SJSA1 (cell line): ENCODE data around the gene NEURL1. TPM values are rescaled to one million over a fixed set of nuclear protein-coding genes. Genes with fewer than 3 reads are reported as not detected.
"Not testable (repeated sequence)": the region's sequence is repeated elsewhere in the genome, so short reads cannot be mapped to it uniquely, and the experiment has no call there.

Experiments used
- DNase-seq, 2 experiments: peaks; one replicate each; pipeline ENCODE4 v3.0.0-alpha.2; 2015 to 2020; ENCODE audit warnings: low spot score in 2 of 2, low read depth in 1 of 2
- H3K27ac ChIP-seq: fragments of 250-450 bp; sonication (Bioruptor Pico); 2 replicates; pipeline ENCODE4 v1.5.1; 2020; ENCODE audit warnings: mild to moderate bottlenecking, moderate library complexity
- H3K27me3 ChIP-seq: fragments of 250-450 bp; sonication (Bioruptor Pico); replicated peaks from 2 replicates; pipeline ENCODE4 v1.5.1; 2020; ENCODE audit warnings: mild to moderate bottlenecking, moderate library complexity
- H3K36me3 ChIP-seq: fragments of 250-450 bp; sonication (Bioruptor Pico); 2 replicates; pipeline ENCODE4 v1.5.1; 2020; ENCODE audit warnings: mild to moderate bottlenecking
- H3K4me1 ChIP-seq: fragments of 250-450 bp; sonication (Bioruptor Pico); replicated peaks from 2 replicates; pipeline ENCODE4 v1.6.1; 2021; ENCODE audit warnings: mild to moderate bottlenecking
- H3K4me3 ChIP-seq: fragments of 250-450 bp; sonication (Bioruptor Pico); 2 replicates; pipeline ENCODE4 v1.5.1; 2020; ENCODE audit warnings: mild to moderate bottlenecking
- H3K9me3 ChIP-seq: fragments of 250-450 bp; sonication (Bioruptor Pico); replicated peaks from 2 replicates; pipeline ENCODE4 v1.5.1; 2020; ENCODE audit warnings: mild to moderate bottlenecking
- total RNA-seq: library from RNA; depleted of rRNA; stranded (reverse); fragments of >200 nt; shearing (Covaris generic); gene quantifications from 2 replicates; pipeline ENCODE4 v1.2.3, GENCODE V29; 2014

Gene NEURL1
- total RNA-seq, 1 experiment from 2014 or later: not detected

DNA sequence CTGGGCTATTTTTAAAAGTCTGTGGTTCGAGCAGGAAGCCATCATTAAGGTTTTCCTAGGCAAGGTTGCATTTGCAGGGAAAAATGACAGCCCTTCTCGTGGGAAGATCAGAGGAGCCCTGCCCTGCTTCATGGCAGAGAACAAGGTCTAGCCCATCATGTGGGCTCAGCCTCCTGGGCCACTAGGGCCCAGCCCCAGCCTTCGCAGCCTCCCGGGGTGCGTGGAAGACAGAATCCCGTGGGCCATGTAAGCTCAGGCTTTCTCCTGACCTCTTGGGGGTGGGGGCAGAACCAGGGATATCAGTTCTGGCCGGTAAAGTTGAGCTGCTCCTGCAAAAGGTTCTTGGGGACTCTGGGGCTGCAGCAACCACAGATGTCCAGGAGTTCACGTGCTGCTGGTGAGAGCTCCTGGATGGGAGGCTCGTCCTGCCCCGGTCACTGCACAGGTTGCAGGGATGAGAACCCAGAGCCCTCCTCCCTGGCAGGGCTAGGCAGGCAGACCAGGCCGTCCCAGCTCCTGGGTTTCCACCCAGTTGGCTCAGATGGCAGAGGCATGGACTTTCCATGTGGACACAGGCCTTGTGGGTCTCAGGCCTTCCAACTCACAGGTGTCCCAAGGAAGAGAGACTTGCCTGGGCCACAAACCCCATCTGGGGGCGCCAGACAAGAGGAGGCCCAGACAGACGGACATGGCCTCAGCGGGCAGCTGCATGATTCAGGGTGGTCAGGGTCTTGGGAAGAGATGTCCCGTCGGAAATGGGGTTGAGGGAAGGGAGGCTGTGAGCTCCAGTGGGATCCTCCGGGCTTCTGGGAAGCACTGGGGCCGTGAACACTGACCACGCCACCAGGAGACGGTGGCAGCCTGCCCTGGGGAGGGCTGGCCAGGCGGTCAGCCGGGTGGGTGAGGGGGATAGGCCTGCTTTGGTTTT, 126.2 kb downstream of the NEURL1 start:
- H3K27me3 ChIP-seq: no peaks in the 10 kb centered on the region
- H3K9me3 ChIP-seq: no peaks in the 10 kb centered on the region
- no peak for DNase-seq
- H3K36me3 ChIP-seq: peaks cover 64% of the 10 kb centered on the region
- H3K4me1 ChIP-seq: no peaks in the 10 kb centered on the region
- H3K4me3 ChIP-seq: no peak overlapping the region
- H3K27ac ChIP-seq: no peak overlapping the region

DNA sequence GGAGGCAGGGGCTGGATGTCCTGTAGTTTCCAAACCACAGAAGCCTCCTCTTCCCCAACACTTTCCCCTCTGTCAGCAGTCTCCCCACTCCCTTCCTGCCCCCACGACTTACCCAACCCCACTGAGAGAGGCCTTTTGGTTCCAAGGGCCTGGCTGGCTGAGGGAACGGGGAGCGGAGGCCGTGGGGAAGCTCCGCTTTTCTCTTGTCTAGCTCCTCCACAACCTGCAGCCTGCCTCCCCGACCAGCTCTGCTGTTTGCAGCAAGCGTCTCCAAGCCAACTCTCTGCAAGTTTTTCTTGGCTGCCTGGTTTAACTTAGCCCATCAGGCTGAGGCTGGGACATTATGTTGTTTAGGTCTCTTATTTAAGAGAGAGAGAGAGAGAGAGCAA, 126.8 kb downstream of the NEURL1 start:
- no peak overlapping the region for H3K4me3 ChIP-seq
- peaks cover 71% of the 10 kb centered on the region for H3K36me3 ChIP-seq
- no peak for DNase-seq
- no peaks in the 10 kb centered on the region for H3K4me1 ChIP-seq
- H3K27me3 ChIP-seq: no peaks in the 10 kb centered on the region
- no peak overlapping the region for H3K27ac ChIP-seq
- H3K9me3 ChIP-seq: no peaks in the 10 kb centered on the region

DNA sequence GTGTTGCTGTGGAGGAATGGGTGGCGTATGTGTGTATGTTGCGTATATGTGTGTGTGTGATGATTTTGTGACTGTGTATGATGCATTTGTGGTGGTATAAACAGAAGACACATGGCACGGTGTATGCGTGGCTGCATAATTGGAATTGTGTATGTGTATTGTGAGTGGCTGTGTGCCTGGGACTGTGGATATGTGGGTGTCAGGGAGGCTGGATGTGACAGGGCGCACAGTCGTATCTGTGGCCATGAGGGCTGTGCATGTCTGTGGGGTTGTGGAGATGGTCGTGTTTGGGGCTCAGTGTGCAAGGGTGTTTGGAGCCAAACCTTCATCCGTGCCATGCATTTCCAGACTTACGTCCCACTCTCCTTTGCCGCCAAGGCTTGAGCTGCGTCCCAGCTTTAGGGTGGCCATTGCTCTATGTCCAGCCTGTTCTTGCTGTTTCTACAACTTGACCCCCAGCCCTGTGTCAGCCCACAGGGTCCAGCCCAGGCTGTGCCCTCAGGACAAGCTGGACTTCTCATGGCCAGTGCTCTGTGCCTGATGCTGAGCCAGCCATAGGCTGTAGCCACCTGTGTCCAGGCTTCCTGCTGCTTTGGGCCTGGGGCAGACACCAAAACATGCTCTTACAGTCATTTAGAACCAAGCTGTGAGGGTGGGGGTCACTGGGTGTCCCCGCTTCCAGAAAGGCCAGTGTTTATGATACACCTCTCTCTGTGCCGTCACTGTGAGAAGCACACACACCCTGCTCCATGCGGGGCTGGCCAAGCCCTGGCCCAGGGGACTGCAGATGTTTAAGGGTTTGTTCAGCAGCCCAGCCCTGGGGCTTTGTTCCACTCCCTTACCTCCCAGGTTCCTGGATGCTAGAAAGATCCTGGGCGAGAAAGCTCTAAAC, 127.6 kb downstream of the NEURL1 start:
- Histone ChIP-seq H3K9me3 (no peaks in the 10 kb centered on the region), H3K27me3 (no peaks in the 10 kb centered on the region), H3K4me3 (no peak overlapping the region), H3K36me3 (peaks cover 77% of the 10 kb centered on the region), H3K4me1 (no peaks in the 10 kb centered on the region), H3K27ac (no peak overlapping the region)
- no peak for DNase-seq

DNA sequence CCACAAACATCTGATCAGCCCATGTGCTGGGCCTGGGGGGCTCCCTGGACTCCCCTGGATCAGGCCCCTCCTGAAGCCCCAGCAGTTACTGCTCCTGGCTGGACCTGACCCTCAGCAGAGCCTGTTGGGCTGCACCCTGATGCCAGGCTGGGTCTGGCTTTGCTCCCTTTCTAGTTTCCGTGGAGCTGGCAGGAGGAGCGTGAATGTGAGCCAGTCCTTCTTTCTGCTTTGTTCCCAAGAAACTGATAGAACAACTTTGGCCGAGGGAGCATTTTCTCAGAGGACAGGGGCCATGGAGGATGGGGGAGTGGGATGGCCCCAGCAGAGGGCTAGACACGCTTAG, 128.2 kb downstream of the NEURL1 start:
- H3K9me3 ChIP-seq: no peaks in the 10 kb centered on the region
- H3K4me1 ChIP-seq: no peaks in the 10 kb centered on the region
- DNase-seq: no peak
- H3K4me3 ChIP-seq: no peak overlapping the region
- H3K27me3 ChIP-seq: no peaks in the 10 kb centered on the region
- peaks cover 77% of the 10 kb centered on the region for H3K36me3 ChIP-seq
- H3K27ac ChIP-seq: no peak overlapping the region

DNA sequence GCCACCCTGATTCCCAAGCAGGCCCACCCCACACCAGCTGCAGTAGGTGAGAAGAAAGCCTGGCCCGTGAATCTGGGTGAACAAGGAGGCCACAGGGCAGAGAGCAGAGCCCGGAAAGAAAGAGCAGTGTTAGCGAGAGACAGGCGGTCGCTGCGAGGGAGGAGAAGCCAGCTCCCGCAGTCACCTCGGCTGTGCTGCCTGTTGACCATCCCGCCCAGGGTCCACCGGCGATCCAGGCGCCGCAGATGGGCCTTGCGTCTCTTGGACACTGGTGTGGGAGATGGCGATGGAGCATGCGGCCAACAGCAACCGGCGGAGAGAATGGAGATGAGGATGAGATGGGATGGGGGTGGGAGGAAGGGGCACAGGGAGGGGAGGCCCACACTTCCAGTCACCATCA, 128.8 kb downstream of the NEURL1 start:
- no peaks in the 10 kb centered on the region for H3K4me1 ChIP-seq
- H3K27ac ChIP-seq: no peak overlapping the region
- H3K9me3 ChIP-seq: no peaks in the 10 kb centered on the region
- no peaks in the 10 kb centered on the region for H3K27me3 ChIP-seq
- peaks cover 77% of the 10 kb centered on the region for H3K36me3 ChIP-seq
- no peak overlapping the region for H3K4me3 ChIP-seq
- no peak for DNase-seq

DNA sequence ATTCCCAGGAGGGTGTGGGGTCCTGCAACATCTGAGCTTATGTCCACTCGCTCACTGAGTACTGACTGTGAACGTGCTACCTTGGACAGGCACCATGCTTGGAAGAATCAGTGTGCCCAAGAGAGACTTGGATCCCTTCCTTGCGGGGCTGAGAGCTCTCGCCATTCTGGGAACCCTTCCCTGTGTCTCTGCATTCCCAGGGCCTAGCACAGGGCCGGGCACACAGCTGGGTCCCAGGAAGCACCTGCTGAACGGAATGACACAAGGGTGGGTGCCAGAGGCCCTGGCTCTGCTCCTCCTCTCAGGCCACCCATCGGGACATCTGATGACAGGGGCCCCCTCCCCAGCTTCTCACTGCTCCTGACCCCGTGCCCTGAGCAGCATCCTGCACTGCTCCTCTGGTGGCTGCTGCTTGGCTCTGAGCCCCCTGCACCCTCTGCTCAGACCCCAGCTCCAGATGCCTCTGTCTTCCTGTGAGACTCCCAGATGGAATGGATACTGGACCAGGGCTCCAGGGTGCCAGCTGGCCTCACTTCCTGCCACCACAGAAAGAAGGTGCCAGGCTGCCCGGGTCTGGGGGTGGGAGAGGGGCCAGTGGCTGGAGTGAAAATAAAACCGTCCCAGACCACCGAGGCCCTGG, 129.6 kb downstream of the NEURL1 start:
- Histone ChIP-seq H3K27me3 (no peaks in the 10 kb centered on the region), H3K36me3 (peaks cover 77% of the 10 kb centered on the region), H3K9me3 (no peaks in the 10 kb centered on the region), H3K4me1 (no peaks in the 10 kb centered on the region), H3K27ac (no peak overlapping the region), H3K4me3 (no peak overlapping the region)
- DNase-seq: no peak

DNA sequence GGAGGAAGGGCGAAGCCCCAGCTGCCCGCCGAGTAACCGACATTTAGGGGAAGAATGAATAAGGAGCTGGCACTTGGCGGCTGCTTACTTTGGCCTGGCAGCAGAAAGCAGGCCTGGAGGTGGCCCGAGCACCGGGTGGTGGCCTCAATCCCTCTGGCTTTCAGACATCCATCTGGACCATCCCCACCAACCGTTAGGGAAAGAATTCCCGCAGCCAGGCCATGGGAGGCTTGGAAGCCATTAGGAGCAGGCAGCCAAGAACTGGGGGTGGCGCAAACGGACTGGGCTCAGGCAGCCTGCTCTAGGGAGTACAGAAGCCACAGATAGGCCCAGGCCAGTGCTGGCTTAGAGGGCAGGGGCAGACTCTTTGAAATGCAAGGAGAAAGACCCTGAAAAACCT, 132.7 kb downstream of the NEURL1 start:
- H3K4me3 ChIP-seq: no peak overlapping the region
- DNase-seq: no peak
- peaks cover 59% of the 10 kb centered on the region for H3K36me3 ChIP-seq
- no peaks in the 10 kb centered on the region for H3K4me1 ChIP-seq
- H3K9me3 ChIP-seq: no peaks in the 10 kb centered on the region
- no peak overlapping the region for H3K27ac ChIP-seq
- H3K27me3 ChIP-seq: no peaks in the 10 kb centered on the region

DNA sequence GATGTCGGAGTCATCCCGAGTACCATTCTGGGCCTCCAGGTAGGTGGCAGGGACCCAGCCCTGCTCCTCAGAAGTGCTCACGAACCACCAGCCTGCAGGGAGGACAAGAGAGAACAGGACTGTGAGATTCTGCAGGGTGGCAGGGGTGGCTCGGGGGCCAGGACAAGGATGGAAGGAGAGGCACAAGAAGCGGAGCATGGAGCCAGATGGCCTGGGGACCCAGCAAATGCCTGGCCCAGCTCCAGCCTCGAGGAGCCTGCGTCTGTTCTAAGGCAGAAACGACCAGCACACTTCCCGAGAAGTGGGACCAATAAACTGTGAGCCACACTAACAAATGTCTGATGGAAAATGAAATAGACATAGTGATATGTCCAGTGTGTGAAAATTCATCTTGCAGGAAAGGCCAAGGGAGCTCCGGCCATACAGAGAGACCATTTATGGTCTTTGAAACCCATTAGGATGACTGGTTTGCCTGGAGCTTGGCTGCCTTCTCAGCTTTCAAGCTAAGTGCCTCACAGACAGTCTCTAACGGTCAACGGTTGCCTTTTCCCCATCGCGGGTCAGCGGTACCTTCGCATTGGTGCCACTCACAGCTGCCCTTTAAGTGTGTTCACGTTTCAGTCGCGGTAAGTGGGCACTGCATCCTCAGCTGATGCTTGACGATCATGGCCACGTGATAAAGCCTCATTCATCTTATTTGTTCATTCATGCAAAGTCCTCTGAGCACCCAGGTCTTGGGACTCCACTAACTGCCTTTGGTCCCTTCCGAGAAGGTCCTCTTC, 133.8 kb downstream of the NEURL1 start:
- DNase-seq: no peak
- H3K4me3 ChIP-seq: no peak overlapping the region
- H3K27me3 ChIP-seq: no peaks in the 10 kb centered on the region
- no peaks in the 10 kb centered on the region for H3K4me1 ChIP-seq
- no peak overlapping the region for H3K27ac ChIP-seq
- peaks cover 58% of the 10 kb centered on the region for H3K36me3 ChIP-seq
- H3K9me3 ChIP-seq: no peaks in the 10 kb centered on the region

DNA sequence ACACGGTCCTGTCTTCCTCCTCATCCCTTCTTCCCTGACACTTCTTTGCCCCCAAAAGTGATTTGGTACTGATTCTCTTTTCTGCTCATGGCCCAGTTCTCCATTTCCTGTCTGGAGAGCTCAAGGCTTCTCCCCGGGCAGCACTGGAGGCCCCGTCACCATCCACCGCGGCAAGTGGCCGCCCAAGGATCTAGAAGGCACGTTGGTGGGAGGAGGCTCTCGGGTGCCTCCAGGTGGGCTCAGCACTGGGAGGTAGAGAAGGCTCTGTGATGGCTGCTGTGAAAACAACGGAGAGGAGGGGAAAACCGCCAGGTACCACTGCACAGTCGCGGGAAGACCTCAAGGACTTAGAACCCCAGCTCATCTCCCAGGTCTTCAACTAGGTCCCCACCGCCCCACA, 134.4 kb downstream of the NEURL1 start:
- Histone ChIP-seq H3K4me1 (no peaks in the 10 kb centered on the region), H3K27ac (no peak overlapping the region), H3K27me3 (no peaks in the 10 kb centered on the region), H3K4me3 (no peak overlapping the region), H3K9me3 (no peaks in the 10 kb centered on the region), H3K36me3 (peaks cover 62% of the 10 kb centered on the region)
- DNase-seq: no peak

DNA sequence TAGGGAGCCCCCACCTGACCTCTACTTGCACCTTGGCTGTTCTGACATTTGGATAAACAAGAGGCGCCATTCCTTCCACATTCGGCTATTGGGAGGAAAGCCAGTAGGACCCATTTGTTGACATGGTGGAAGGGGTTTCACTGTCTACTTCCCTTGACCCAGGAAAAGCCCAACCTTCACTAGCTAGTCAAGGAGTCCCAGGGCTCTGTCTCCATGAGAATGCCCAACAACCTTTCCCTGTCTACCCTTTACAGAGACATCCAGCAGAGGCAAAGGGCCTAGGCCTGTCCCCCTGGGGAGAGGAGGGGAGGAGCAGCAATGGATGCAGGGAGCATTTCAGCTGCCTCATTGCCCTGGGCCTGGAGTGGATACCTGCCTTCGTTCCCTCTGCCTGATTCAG, 136.1 kb downstream of the NEURL1 start:
- Histone ChIP-seq H3K4me1 (no peaks in the 10 kb centered on the region), H3K27ac (no peak overlapping the region), H3K4me3 (no peak overlapping the region), H3K36me3 (peaks cover 58% of the 10 kb centered on the region), H3K27me3 (no peaks in the 10 kb centered on the region), H3K9me3 (no peaks in the 10 kb centered on the region)
- DNase-seq: no peak

DNA sequence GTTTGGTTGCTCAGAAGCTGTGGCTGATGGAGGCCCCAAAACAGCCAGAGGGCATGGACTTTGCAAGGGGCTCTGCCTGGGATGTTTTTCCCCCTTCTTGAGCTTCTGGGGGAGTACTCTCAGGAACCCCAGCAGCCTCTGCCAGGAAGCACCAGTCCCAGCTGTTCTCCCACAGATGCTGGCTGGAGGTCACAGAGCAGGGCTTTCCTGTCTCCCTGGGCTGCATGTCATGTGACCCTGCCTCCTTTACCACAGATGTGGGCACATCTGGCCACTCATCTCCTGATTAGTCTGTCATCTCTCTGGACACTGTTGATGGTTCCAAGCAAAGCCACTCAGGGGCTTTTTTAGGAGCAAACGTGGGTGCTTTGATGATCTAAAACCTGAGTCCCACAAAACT, 136.7 kb downstream of the NEURL1 start:
- no peak overlapping the region for H3K4me3 ChIP-seq
- no peak for DNase-seq
- H3K27ac ChIP-seq: no peak overlapping the region
- peaks cover 57% of the 10 kb centered on the region for H3K36me3 ChIP-seq
- no peaks in the 10 kb centered on the region for H3K4me1 ChIP-seq
- no peaks in the 10 kb centered on the region for H3K9me3 ChIP-seq
- H3K27me3 ChIP-seq: no peaks in the 10 kb centered on the region

DNA sequence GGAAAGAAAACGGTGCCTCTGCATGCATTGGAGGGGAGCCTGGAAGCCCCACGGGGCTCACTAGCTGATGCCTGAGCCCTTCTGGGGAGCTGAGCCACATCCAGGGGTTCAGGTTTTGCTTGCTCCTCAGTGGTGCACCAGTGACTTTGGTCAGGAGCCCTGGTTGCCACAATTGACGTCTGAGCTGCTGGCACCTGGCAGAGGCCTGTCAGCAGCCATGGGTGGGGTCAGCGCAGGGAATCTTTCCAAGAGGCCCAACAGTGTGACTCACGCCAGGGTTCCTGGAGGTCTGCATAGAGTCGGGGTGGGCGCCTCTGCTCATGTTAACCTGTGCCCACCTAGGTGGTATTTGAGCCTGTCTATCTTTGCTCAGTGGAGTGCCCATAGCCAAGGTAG, 138.7 kb downstream of the NEURL1 start:
- no peak for DNase-seq
- H3K4me3 ChIP-seq: no peak overlapping the region
- peaks cover 50% of the 10 kb centered on the region for H3K36me3 ChIP-seq
- H3K27ac ChIP-seq: no peak overlapping the region
- no peaks in the 10 kb centered on the region for H3K9me3 ChIP-seq
- no peaks in the 10 kb centered on the region for H3K27me3 ChIP-seq
- H3K4me1 ChIP-seq: no peaks in the 10 kb centered on the region

DNA sequence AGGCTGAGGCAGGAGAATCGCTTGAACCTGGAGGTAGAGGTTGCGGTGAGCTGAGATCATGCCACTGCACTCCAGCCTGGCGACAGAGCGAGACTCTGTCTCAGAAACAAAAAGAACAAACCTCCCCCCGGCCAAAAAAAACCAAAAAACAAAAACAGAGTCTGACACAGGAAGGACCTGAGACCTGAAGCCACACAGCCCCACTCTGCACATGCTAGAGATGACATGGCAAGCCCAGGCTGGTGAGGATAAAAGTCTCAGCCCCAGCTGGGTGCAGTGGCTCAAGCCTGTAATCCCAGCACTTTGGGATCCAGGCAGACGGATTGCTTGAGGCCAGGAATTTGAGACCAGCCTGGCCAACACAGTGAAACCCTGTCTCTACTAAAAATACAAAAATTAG, 139.4 kb downstream of the NEURL1 start:
- H3K4me3 ChIP-seq, H3K27ac ChIP-seq, DNase-seq, H3K27me3 ChIP-seq, H3K9me3 ChIP-seq, H3K4me1 ChIP-seq: not testable (repeated sequence)
- H3K36me3 ChIP-seq: peaks cover 49% of the 10 kb centered on the region
